Measurements from ENCODE around the gene SOCS3. TPM values are rescaled to one million over a fixed set of nuclear protein-coding genes. Genes with fewer than 3 reads are reported as not detected.

The SOCS3 gene
- total and polyA plus RNA-seq, 7 donors: 10.3 to 499 (median 45.7) TPM

DNA sequence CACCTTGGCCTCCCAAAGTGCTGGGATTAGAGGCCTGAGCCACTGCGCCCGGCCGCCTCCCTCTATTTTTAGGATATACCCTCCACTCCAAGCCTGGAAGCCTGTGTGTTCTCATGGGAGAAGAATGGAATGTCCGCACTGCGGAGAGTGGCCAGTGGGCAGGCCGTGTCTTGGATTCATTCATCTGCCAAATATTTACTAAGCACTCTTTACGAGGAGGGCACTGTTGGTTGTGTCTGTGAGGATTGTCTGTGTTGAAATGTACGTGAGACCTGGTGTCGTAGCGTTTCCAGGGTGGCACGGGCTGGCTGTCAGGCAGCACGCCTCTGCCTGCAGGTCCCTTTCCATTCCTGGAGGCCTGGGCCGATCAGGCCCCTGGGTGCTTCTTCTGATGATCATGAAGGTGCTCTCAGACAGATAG, 37.8 kb upstream of the SOCS3 start:
- intact Hi-C loops (cut with DNase I): no loop called here
- H3K9me3 ChIP-seq: no peaks in the 10 kb centered on the region
- no peak for DNase-seq
- no peak overlapping the region for H3K4me3 ChIP-seq
- TF ChIP-seq EP300 (IDR thresholded peaks at IDR 0.05) (no peak), POLR2AphosphoS5 (IDR thresholded peaks at IDR 0.05) (no peak), POLR2A (IDR thresholded peaks at IDR 0.05) (no peak)
- TF ChIP-seq, protein P1, sequence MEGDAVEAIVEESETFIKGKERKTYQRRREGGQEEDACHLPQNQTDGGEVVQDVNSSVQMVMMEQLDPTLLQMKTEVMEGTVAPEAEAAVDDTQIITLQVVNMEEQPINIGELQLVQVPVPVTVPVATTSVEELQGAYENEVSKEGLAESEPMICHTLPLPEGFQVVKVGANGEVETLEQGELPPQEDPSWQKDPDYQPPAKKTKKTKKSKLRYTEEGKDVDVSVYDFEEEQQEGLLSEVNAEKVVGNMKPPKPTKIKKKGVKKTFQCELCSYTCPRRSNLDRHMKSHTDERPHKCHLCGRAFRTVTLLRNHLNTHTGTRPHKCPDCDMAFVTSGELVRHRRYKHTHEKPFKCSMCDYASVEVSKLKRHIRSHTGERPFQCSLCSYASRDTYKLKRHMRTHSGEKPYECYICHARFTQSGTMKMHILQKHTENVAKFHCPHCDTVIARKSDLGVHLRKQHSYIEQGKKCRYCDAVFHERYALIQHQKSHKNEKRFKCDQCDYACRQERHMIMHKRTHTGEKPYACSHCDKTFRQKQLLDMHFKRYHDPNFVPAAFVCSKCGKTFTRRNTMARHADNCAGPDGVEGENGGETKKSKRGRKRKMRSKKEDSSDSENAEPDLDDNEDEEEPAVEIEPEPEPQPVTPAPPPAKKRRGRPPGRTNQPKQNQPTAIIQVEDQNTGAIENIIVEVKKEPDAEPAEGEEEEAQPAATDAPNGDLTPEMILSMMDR (IDR thresholded peaks at IDR 0.05): no peak
- H3K27ac ChIP-seq: peak overlapping the region in 3 of 4 donors; percentile 47 to 72 (median 63)
- H3K4me1 ChIP-seq: peaks cover 0 to 37% (median 21%) of the 10 kb centered on the region in 4 donors
- 73 to 91% methylated on average over 13 of the region's 13 CpGs for WGBS, 2 donors
- H3K36me3 ChIP-seq: peaks cover 23 to 66% (median 45%) of the 10 kb centered on the region in 4 donors
- H3K27me3 ChIP-seq: no peaks in the 10 kb centered on the region

GRCh38 chr17:78396441-78397337, 36.8 kb upstream of the SOCS3 start:
- Histone ChIP-seq H3K27ac (peak overlapping the region in 3 of 4 donors; percentile 47 to 72 (median 63)), H3K4me1 (peaks cover 0 to 43% (median 21%) of the 10 kb centered on the region in 4 donors), H3K27me3 (no peaks in the 10 kb centered on the region), H3K9me3 (no peaks in the 10 kb centered on the region), H3K36me3 (peaks cover 23 to 58% (median 43%) of the 10 kb centered on the region in 4 donors), H3K4me3 (no peak overlapping the region)
- DNase-seq: no peak
- 84 to 86% methylated on average over 14 of the region's 14 CpGs for WGBS, 2 donors
- TF ChIP-seq POLR2AphosphoS5 (IDR thresholded peaks at IDR 0.05) (no peak), POLR2A (IDR thresholded peaks at IDR 0.05) (no peak), EP300 (IDR thresholded peaks at IDR 0.05) (no peak)
- TF ChIP-seq, protein P1 (IDR thresholded peaks at IDR 0.05): no peak
- intact Hi-C loops (cut with DNase I): no loop called here

GRCh38 chr17:78395155-78395554, 35.3 kb upstream of the SOCS3 start:
- Histone ChIP-seq H3K4me3 (no peak overlapping the region), H3K27ac (no peak overlapping the region), H3K4me1 (peaks cover 0 to 52% (median 21%) of the 10 kb centered on the region in 4 donors), H3K27me3 (no peaks in the 10 kb centered on the region), H3K36me3 (peaks cover 14 to 43% (median 30%) of the 10 kb centered on the region in 4 donors), H3K9me3 (no peaks in the 10 kb centered on the region)
- TF ChIP-seq EP300 (IDR thresholded peaks at IDR 0.05): no peak
- TF ChIP-seq POLR2A (IDR thresholded peaks at IDR 0.05): no peak
- TF ChIP-seq POLR2AphosphoS5 (IDR thresholded peaks at IDR 0.05): no peak
- TF ChIP-seq, protein P1 (IDR thresholded peaks at IDR 0.05): no peak
- intact Hi-C loops (cut with DNase I): no loop called here
- 84 to 87% methylated on average over 2 of the region's 2 CpGs for WGBS, 2 donors
- no peak for DNase-seq

DNA sequence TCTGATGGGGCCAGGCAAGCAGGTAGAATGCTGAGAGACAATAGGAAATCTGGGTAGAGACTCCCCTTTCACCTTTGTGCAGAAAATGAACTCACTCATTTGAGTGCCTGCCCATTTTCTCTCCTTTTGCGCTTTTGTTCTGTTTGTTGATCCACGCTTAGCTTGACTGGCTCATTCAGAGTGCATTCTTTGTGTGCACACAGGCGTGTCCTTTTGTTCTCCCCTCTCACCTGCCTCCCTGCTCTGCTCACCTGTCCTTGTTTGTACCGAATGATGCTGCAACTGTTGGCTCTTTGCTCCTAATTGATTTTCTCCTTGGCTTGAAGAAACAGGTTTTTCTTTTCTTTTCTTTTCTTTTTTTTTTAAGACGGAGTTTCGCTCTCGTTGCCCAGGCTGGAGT, 34.3 kb upstream of the SOCS3 start:
- TF ChIP-seq POLR2A (IDR thresholded peaks at IDR 0.05): no peak
- TF ChIP-seq POLR2AphosphoS5 (IDR thresholded peaks at IDR 0.05): no peak
- TF ChIP-seq EP300 (IDR thresholded peaks at IDR 0.05): no peak
- TF ChIP-seq, protein P1 (IDR thresholded peaks at IDR 0.05): no peak
- no peak for DNase-seq
- H3K27me3 ChIP-seq: no peaks in the 10 kb centered on the region
- no peaks in the 10 kb centered on the region for H3K9me3 ChIP-seq
- WGBS, 2 donors: 37 to 81% methylated on average over 7 of the region's 7 CpGs
- no peak overlapping the region for H3K4me3 ChIP-seq
- intact Hi-C loops (cut with DNase I): no loop called here
- no peak overlapping the region for H3K27ac ChIP-seq
- H3K4me1 ChIP-seq: peaks cover 0 to 59% (median 28%) of the 10 kb centered on the region in 4 donors
- peaks cover 4 to 33% (median 21%) of the 10 kb centered on the region in 4 donors for H3K36me3 ChIP-seq

All from sigmoid colon (tissue), 7 donors.